ENCODE measurements around the gene MYL9.
"Not testable (repeated sequence)": the region's sequence is repeated elsewhere in the genome, so short reads cannot be mapped to it uniquely, and the experiment has no call there.

DNA sequence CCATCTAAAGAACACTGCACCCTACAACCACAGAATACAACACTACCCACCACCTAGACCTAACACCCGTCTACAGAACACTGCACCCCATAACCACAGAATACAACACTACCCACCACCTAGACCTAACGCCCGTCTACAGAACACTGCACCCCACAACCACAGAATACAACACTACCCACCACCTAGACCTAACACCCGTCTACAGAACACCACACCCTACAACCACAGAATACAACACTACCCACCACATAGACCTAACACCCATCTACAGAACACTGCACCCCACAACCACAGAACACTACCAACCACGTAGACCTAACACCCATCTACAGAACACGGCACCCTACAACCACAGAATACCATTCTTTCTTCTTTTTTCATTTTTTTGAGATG is 23.4 kb downstream of the MYL9 start:
- TF ChIP-seq FOS (IDR thresholded peaks at IDR 0.05; ENCODE audit: borderline replicate concordance, insufficient read depth, low read length); POLR2A (IDR thresholded peaks at IDR 0.05; ENCODE audit: low read depth, low read length); POLR2AphosphoS5 (IDR thresholded peaks at IDR 0.05; ENCODE audit: insufficient read depth, low read depth, low read length); EZH2 (IDR thresholded peaks at IDR 0.05; ENCODE audit: borderline replicate concordance, low read depth, low read length, severe bottlenecking): not testable (repeated sequence)
- TF ChIP-seq, protein P1, sequence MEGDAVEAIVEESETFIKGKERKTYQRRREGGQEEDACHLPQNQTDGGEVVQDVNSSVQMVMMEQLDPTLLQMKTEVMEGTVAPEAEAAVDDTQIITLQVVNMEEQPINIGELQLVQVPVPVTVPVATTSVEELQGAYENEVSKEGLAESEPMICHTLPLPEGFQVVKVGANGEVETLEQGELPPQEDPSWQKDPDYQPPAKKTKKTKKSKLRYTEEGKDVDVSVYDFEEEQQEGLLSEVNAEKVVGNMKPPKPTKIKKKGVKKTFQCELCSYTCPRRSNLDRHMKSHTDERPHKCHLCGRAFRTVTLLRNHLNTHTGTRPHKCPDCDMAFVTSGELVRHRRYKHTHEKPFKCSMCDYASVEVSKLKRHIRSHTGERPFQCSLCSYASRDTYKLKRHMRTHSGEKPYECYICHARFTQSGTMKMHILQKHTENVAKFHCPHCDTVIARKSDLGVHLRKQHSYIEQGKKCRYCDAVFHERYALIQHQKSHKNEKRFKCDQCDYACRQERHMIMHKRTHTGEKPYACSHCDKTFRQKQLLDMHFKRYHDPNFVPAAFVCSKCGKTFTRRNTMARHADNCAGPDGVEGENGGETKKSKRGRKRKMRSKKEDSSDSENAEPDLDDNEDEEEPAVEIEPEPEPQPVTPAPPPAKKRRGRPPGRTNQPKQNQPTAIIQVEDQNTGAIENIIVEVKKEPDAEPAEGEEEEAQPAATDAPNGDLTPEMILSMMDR (IDR thresholded peaks at IDR 0.05; ENCODE audit: extremely low read depth in 1 of 2, insufficient read depth in 1 of 2, low read depth in 1 of 2, low read length in 2 of 2): not testable (repeated sequence)
